ENCODE measurements around the gene LIN7A.

DNA sequence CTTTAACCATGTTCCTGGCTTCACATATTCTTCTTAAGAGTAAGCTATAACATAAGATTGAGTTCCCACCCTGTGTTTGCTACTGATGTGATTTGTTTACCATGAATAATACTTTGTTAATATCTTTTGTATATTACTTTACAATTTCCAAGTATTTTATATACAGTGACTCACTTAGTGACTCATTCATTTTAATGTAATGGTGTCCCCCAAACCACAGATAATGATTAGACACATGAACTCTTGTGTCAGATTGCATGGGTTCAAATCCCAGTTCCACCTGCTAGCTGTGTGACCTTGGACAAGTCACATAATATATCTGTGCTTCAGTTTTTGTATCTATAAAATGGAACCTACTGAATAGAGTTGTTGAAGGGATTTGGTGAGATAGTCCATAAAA is 144.9 kb downstream of the LIN7A start:
- TF ChIP-seq, protein P1, sequence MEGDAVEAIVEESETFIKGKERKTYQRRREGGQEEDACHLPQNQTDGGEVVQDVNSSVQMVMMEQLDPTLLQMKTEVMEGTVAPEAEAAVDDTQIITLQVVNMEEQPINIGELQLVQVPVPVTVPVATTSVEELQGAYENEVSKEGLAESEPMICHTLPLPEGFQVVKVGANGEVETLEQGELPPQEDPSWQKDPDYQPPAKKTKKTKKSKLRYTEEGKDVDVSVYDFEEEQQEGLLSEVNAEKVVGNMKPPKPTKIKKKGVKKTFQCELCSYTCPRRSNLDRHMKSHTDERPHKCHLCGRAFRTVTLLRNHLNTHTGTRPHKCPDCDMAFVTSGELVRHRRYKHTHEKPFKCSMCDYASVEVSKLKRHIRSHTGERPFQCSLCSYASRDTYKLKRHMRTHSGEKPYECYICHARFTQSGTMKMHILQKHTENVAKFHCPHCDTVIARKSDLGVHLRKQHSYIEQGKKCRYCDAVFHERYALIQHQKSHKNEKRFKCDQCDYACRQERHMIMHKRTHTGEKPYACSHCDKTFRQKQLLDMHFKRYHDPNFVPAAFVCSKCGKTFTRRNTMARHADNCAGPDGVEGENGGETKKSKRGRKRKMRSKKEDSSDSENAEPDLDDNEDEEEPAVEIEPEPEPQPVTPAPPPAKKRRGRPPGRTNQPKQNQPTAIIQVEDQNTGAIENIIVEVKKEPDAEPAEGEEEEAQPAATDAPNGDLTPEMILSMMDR (IDR thresholded peaks at IDR 0.05): no peak
- no peak for TF ChIP-seq ZFX (IDR thresholded peaks at IDR 0.05; ENCODE audit: borderline replicate concordance)
